Liver (tissue), 9 donors: Measurements from ENCODE around the gene ETV6. TPM values are rescaled to one million over a fixed set of nuclear protein-coding genes. Genes with fewer than 3 reads are reported as not detected.

Experiments used
- DNase-seq: peaks from one replicate; pipeline ENCODE4 v3.0.0-alpha.2; 2017; ENCODE audit warnings: low spot score
- H3K27ac ChIP-seq, 2 donors: one replicate each; pipeline ENCODE4 v1.7.0; 2013; ENCODE audit warnings: inconsistent platforms in 2 of 2, low read length in 2 of 2, control low read depth in 1 of 2, low read depth in 1 of 2, mild to moderate bottlenecking in 1 of 2
- H3K27me3 ChIP-seq, 4 donors: one replicate each; pipeline versions ENCODE4 v1.6.1 to v1.7.0; 2013; ENCODE audit warnings: low read length in 3 of 4, inconsistent platforms in 1 of 4, mild to moderate bottlenecking in 1 of 4, moderate library complexity in 1 of 4; ENCODE audit not compliant: control insufficient read depth in 4 of 4, insufficient read depth in 4 of 4
- H3K36me3 ChIP-seq, 4 donors: one replicate each; pipeline versions ENCODE4 v1.6.1 to v1.7.0; 2013; ENCODE audit warnings: low read length in 3 of 4, mild to moderate bottlenecking in 3 of 4, low read depth in 1 of 4, moderate library complexity in 1 of 4; ENCODE audit not compliant: control insufficient read depth in 4 of 4, insufficient read depth in 3 of 4
- H3K4me1 ChIP-seq, 4 donors: one replicate each; pipeline versions ENCODE4 v1.6.1 to v1.7.0; 2013; ENCODE audit warnings: low read length in 3 of 4, mild to moderate bottlenecking in 3 of 4, moderate library complexity in 1 of 4; ENCODE audit not compliant: control insufficient read depth in 4 of 4, insufficient read depth in 4 of 4
- H3K4me3 ChIP-seq, 3 donors: one replicate each; pipeline versions ENCODE4 v1.6.1 to v1.7.0; 2013; ENCODE audit warnings: low read length in 3 of 3, control low read depth in 1 of 3, low read depth in 1 of 3, mild to moderate bottlenecking in 1 of 3
- H3K9ac ChIP-seq, 2 donors: one replicate each; pipeline ENCODE4 v1.7.0; 2013; ENCODE audit warnings: low read length in 2 of 2, mild to moderate bottlenecking in 2 of 2, moderate library complexity in 2 of 2, control low read depth in 1 of 2, low read depth in 1 of 2
- H3K9me3 ChIP-seq, 4 donors: one replicate each; pipeline versions ENCODE4 v1.6.1 to v1.7.0; 2013; ENCODE audit warnings: low read length in 3 of 4; ENCODE audit not compliant: control insufficient read depth in 4 of 4
- ATF3 ChIP-seq: IDR thresholded peaks from 2 replicates; pipeline ENCODE4 v1.6.1; 2016; ENCODE audit warnings: antibody characterized with exemption
- CTCF ChIP-seq: fragments of 150-350 bp; IDR thresholded peaks from 2 replicates; pipeline ENCODE4 v1.5.1; 2017; ENCODE audit warnings: improper control_type of control experiment, low read depth, low read length; ENCODE audit not compliant: missing input control
- EGR1 ChIP-seq, 2 donors: IDR thresholded peaks; 2 replicates each; pipeline ENCODE4 v1.6.1; 2016 to 2018; ENCODE audit warnings: antibody characterized with exemption in 2 of 2, low read depth in 2 of 2
- FOXA1 ChIP-seq: IDR thresholded peaks from 2 replicates; pipeline ENCODE4 v1.6.1; 2016; ENCODE audit warnings: antibody characterized with exemption
- FOXA2 ChIP-seq: IDR thresholded peaks from 2 replicates; pipeline ENCODE4 v1.6.1; 2016; ENCODE audit warnings: antibody characterized with exemption
- HNF4A ChIP-seq, 2 donors: conservative IDR thresholded peaks; 2 replicates each; pipeline ENCODE4 v1.6.1; 2016; ENCODE audit warnings: antibody characterized with exemption in 2 of 2, mild to moderate bottlenecking in 2 of 2
- HNF4G ChIP-seq: IDR thresholded peaks from 2 replicates; pipeline ENCODE4 v1.6.1; 2016; ENCODE audit warnings: antibody characterized with exemption
- JUND ChIP-seq, 2 donors: IDR thresholded peaks; 2 replicates each; pipeline ENCODE4 v1.6.1; 2016; ENCODE audit warnings: antibody characterized with exemption in 2 of 2
- NR2F2 ChIP-seq: IDR thresholded peaks from 2 replicates; pipeline ENCODE4 v1.6.1; 2016; ENCODE audit warnings: antibody characterized with exemption
- RAD21 ChIP-seq, 2 donors: IDR thresholded peaks; 2 replicates each; pipeline ENCODE4 v1.6.1; 2016; ENCODE audit warnings: antibody characterized with exemption in 2 of 2, mild to moderate bottlenecking in 2 of 2
- RXRA ChIP-seq, 2 donors: IDR thresholded peaks; 2 replicates each; pipeline ENCODE4 v1.6.1; 2017 to 2018; ENCODE audit warnings: antibody characterized with exemption in 2 of 2, mild to moderate bottlenecking in 1 of 2
- SP1 ChIP-seq: IDR thresholded peaks from 2 replicates; pipeline ENCODE4 v1.6.1; 2018; ENCODE audit warnings: antibody characterized with exemption, mild to moderate bottlenecking
- TAF1 ChIP-seq: conservative IDR thresholded peaks from 2 replicates; pipeline ENCODE4 v1.6.1; 2016; ENCODE audit warnings: antibody characterized with exemption, mild to moderate bottlenecking
- ZBTB33 ChIP-seq: IDR thresholded peaks from 2 replicates; pipeline ENCODE4 v1.6.1; 2016; ENCODE audit warnings: antibody characterized with exemption
- WGBS: extraction: QIAGEN DNeasy Blood & Tissue Kit; methylation state at CpG from one replicate; pipeline ENCODE4 v1.1.7; 2013; 5-methylcytosine and 5-hydroxymethylcytosine counted together
- polyA plus RNA-seq, 2 donors: library from polyadenylated mRNA; stranded (reverse) in 1 of 2; unstranded in 1 of 2; fragments of 200-250 nt in 1 of 2; fragments of >200 nt in 1 of 2; fragmentation: Nextera tagmentation in 1 of 2; extraction: Ambion mirVana in 1 of 2; gene quantifications; one replicate each; pipeline versions ENCODE4 v1.2.1 to v1.2.3, GENCODE V29; 2013 to 2015
- total RNA-seq, 2 donors: library from RNA; depleted of rRNA; stranded (reverse); fragments of >200 nt; gene quantifications; one replicate each; pipeline ENCODE4 v1.2.3, GENCODE V29; 2014
- TF ChIP-seq, protein P1 (sequence below): IDR thresholded peaks from 2 replicates; pipeline ENCODE4 v1.6.1; 2016; ENCODE audit warnings: antibody characterized with exemption
- TF ChIP-seq, protein P2 (sequence below): IDR thresholded peaks from 2 replicates; pipeline ENCODE4 v1.6.1; 2016; ENCODE audit warnings: antibody characterized with exemption, mild to moderate bottlenecking
- donor health status: healthy.
- donor health status: healthy.
- donor health status: healthy.
- donor health status: healthy.
- donor health status: healthy.

ETV6 gene
- total and polyA plus RNA-seq, 4 donors, result 2.0 to 6.2 (median 3.5) TPM

GRCh38 chr12:11654338-11654737 lies 4.9 kb downstream of the ETV6 start:
- Histone ChIP-seq H3K27ac (no peak overlapping the region), H3K36me3 (no peaks in the 10 kb centered on the region), H3K4me1 (peaks cover 2 to 18% (median 7%) of the 10 kb centered on the region in 4 donors), H3K9me3 (no peaks in the 10 kb centered on the region), H3K27me3 (no peaks in the 10 kb centered on the region), H3K4me3 (no peak overlapping the region), H3K9ac (no peak overlapping the region)
- TF ChIP-seq RAD21 (IDR thresholded peaks at IDR 0.05), result no peak
- no peak for TF ChIP-seq FOXA1
- no peak for TF ChIP-seq RXRA (IDR thresholded peaks at IDR 0.05)
- TF ChIP-seq SP1, result no peak
- no peak for TF ChIP-seq ZBTB33
- no peak for TF ChIP-seq EGR1 (IDR thresholded peaks at IDR 0.05; ENCODE audit: low read depth in 2 of 2)
- no peak for TF ChIP-seq HNF4G
- no peak for TF ChIP-seq JUND (IDR thresholded peaks at IDR 0.05)
- TF ChIP-seq, protein P1, sequence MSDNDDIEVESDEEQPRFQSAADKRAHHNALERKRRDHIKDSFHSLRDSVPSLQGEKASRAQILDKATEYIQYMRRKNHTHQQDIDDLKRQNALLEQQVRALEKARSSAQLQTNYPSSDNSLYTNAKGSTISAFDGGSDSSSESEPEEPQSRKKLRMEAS, result no peak
- TF ChIP-seq FOXA2, result no peak
- DNase-seq, result no peak
- 90% methylated on average over 4 of the region's 4 CpGs for WGBS

- Histone ChIP-seq H3K36me3 (no peaks in the 10 kb centered on the region), H3K27ac (no peak overlapping the region), H3K4me3 (no peak overlapping the region)
Measured at GRCh38 chr12:11654802-11655201, 5.3 kb downstream of the ETV6 start.

More at GRCh38 chr12:11654802-11655201, 5.3 kb downstream of the ETV6 start:
- H3K4me1 ChIP-seq, result peaks cover 2 to 21% (median 7%) of the 10 kb centered on the region in 4 donors
- no peak for DNase-seq
- TF ChIP-seq, protein P1, result no peak
- TF ChIP-seq NR2F2, result no peak
- TF ChIP-seq ATF3, result no peak
- no peak for TF ChIP-seq ZBTB33
- no peak for TF ChIP-seq RXRA (IDR thresholded peaks at IDR 0.05)
- no peak for TF ChIP-seq TAF1
- TF ChIP-seq RAD21 (IDR thresholded peaks at IDR 0.05), result no peak
- no peak for TF ChIP-seq HNF4A (conservative IDR thresholded peaks at IDR 0.05)
- no peak for TF ChIP-seq SP1
- no peak for TF ChIP-seq CTCF
- TF ChIP-seq FOXA2, result no peak
- no peak for TF ChIP-seq EGR1 (IDR thresholded peaks at IDR 0.05; ENCODE audit: low read depth in 2 of 2)
- TF ChIP-seq, protein P2, sequence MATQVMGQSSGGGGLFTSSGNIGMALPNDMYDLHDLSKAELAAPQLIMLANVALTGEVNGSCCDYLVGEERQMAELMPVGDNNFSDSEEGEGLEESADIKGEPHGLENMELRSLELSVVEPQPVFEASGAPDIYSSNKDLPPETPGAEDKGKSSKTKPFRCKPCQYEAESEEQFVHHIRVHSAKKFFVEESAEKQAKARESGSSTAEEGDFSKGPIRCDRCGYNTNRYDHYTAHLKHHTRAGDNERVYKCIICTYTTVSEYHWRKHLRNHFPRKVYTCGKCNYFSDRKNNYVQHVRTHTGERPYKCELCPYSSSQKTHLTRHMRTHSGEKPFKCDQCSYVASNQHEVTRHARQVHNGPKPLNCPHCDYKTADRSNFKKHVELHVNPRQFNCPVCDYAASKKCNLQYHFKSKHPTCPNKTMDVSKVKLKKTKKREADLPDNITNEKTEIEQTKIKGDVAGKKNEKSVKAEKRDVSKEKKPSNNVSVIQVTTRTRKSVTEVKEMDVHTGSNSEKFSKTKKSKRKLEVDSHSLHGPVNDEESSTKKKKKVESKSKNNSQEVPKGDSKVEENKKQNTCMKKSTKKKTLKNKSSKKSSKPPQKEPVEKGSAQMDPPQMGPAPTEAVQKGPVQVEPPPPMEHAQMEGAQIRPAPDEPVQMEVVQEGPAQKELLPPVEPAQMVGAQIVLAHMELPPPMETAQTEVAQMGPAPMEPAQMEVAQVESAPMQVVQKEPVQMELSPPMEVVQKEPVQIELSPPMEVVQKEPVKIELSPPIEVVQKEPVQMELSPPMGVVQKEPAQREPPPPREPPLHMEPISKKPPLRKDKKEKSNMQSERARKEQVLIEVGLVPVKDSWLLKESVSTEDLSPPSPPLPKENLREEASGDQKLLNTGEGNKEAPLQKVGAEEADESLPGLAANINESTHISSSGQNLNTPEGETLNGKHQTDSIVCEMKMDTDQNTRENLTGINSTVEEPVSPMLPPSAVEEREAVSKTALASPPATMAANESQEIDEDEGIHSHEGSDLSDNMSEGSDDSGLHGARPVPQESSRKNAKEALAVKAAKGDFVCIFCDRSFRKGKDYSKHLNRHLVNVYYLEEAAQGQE, result no peak
- 91% methylated on average over 2 of the region's 2 CpGs for WGBS
- H3K27me3 ChIP-seq, result no peaks in the 10 kb centered on the region
- no peak overlapping the region for H3K9ac ChIP-seq
- no peaks in the 10 kb centered on the region for H3K9me3 ChIP-seq
